Measurements from ENCODE around the gene PITX1.

Gene PITX1

GRCh38 chr5:135013445-135013844 is 20.6 kb downstream of the PITX1 start:
- Histone ChIP-seq H3K4me3 (ENCODE audit: low read length) (no peak overlapping the region), H3K27me3 (ENCODE audit: insufficient read depth, low read length) (peaks cover 2% of the 10 kb centered on the region), H3K9me3 (ENCODE audit: low read length) (no peaks in the 10 kb centered on the region), H3K36me3 (ENCODE audit: insufficient read depth, low read length) (no peaks in the 10 kb centered on the region), H3K4me1 (ENCODE audit: insufficient read depth, low read length) (no peaks in the 10 kb centered on the region), H2AFZ (ENCODE audit: low read depth, low read length) (no peak overlapping the region)

GRCh38 chr5:135012951-135013391 is 21.1 kb downstream of the PITX1 start:
- Histone ChIP-seq H3K4me1 (ENCODE audit: insufficient read depth, low read length) (no peaks in the 10 kb centered on the region), H3K36me3 (ENCODE audit: insufficient read depth, low read length) (no peaks in the 10 kb centered on the region), H2AFZ (ENCODE audit: low read depth, low read length) (no peak overlapping the region), H3K27me3 (ENCODE audit: insufficient read depth, low read length) (peaks cover 2% of the 10 kb centered on the region), H3K4me3 (ENCODE audit: low read length) (no peak overlapping the region), H3K9me3 (ENCODE audit: low read length) (no peaks in the 10 kb centered on the region)

- no peaks in the 10 kb centered on the region for H3K36me3 ChIP-seq (ENCODE audit: insufficient read depth, low read length)
- no peaks in the 10 kb centered on the region for H3K4me1 ChIP-seq (ENCODE audit: insufficient read depth, low read length)
- H3K9me3 ChIP-seq (ENCODE audit: low read length) = no peaks in the 10 kb centered on the region
- peaks cover 2% of the 10 kb centered on the region for H3K27me3 ChIP-seq (ENCODE audit: insufficient read depth, low read length)
- H2AFZ ChIP-seq (ENCODE audit: low read depth, low read length) = no peak overlapping the region
- H3K4me3 ChIP-seq (ENCODE audit: low read length) = no peak overlapping the region
Measured at GRCh38 chr5:135012033-135012588, 21.9 kb downstream of the PITX1 start.

GRCh38 chr5:135011355-135012032 is 22.5 kb downstream of the PITX1 start:
- Histone ChIP-seq H3K4me3 (ENCODE audit: low read length) (no peak overlapping the region), H3K27me3 (ENCODE audit: insufficient read depth, low read length) (peaks cover 2% of the 10 kb centered on the region), H3K36me3 (ENCODE audit: insufficient read depth, low read length) (no peaks in the 10 kb centered on the region), H3K4me1 (ENCODE audit: insufficient read depth, low read length) (no peaks in the 10 kb centered on the region), H2AFZ (ENCODE audit: low read depth, low read length) (no peak overlapping the region), H3K9me3 (ENCODE audit: low read length) (no peaks in the 10 kb centered on the region)

- H3K4me1 ChIP-seq (ENCODE audit: insufficient read depth, low read length) = no peaks in the 10 kb centered on the region
Measured at GRCh38 chr5:135010502-135011354, 23.3 kb downstream of the PITX1 start.

GRCh38 chr5:135009736-135010501 is 24.1 kb downstream of the PITX1 start:
- H3K9me3 ChIP-seq (ENCODE audit: low read length) = no peaks in the 10 kb centered on the region
- H2AFZ ChIP-seq (ENCODE audit: low read depth, low read length) = no peak overlapping the region
- H3K27me3 ChIP-seq (ENCODE audit: insufficient read depth, low read length) = no peaks in the 10 kb centered on the region
- H3K4me1 ChIP-seq (ENCODE audit: insufficient read depth, low read length) = no peaks in the 10 kb centered on the region
- H3K4me3 ChIP-seq (ENCODE audit: low read length) = no peak overlapping the region
- no peaks in the 10 kb centered on the region for H3K36me3 ChIP-seq (ENCODE audit: insufficient read depth, low read length)

More at GRCh38 chr5:135010502-135011354, 23.3 kb downstream of the PITX1 start:
- Histone ChIP-seq H2AFZ (ENCODE audit: low read depth, low read length) (no peak overlapping the region), H3K9me3 (ENCODE audit: low read length) (no peaks in the 10 kb centered on the region), H3K36me3 (ENCODE audit: insufficient read depth, low read length) (no peaks in the 10 kb centered on the region), H3K4me3 (ENCODE audit: low read length) (no peak overlapping the region), H3K27me3 (ENCODE audit: insufficient read depth, low read length) (peaks cover under 1% of the 10 kb centered on the region)

GRCh38 chr5:135008981-135009735 is 24.9 kb downstream of the PITX1 start:
- Histone ChIP-seq H2AFZ (ENCODE audit: low read depth, low read length) (no peak overlapping the region), H3K4me1 (ENCODE audit: insufficient read depth, low read length) (no peaks in the 10 kb centered on the region), H3K9me3 (ENCODE audit: low read length) (no peaks in the 10 kb centered on the region), H3K4me3 (ENCODE audit: low read length) (no peak overlapping the region), H3K36me3 (ENCODE audit: insufficient read depth, low read length) (no peaks in the 10 kb centered on the region), H3K27me3 (ENCODE audit: insufficient read depth, low read length) (no peaks in the 10 kb centered on the region)

- no peaks in the 10 kb centered on the region for H3K9me3 ChIP-seq (ENCODE audit: low read length)
- H3K27me3 ChIP-seq (ENCODE audit: insufficient read depth, low read length) = no peaks in the 10 kb centered on the region
- no peak overlapping the region for H3K4me3 ChIP-seq (ENCODE audit: low read length)
- no peak overlapping the region for H2AFZ ChIP-seq (ENCODE audit: low read depth, low read length)
- H3K4me1 ChIP-seq (ENCODE audit: insufficient read depth, low read length) = no peaks in the 10 kb centered on the region
- no peaks in the 10 kb centered on the region for H3K36me3 ChIP-seq (ENCODE audit: insufficient read depth, low read length)
Measured at GRCh38 chr5:135008556-135008955, 25.5 kb downstream of the PITX1 start.

GRCh38 chr5:135007749-135008363 is 26.2 kb downstream of the PITX1 start:
- Histone ChIP-seq H2AFZ (ENCODE audit: low read depth, low read length) (no peak overlapping the region), H3K4me3 (ENCODE audit: low read length) (no peak overlapping the region), H3K27me3 (ENCODE audit: insufficient read depth, low read length) (no peaks in the 10 kb centered on the region), H3K4me1 (ENCODE audit: insufficient read depth, low read length) (no peaks in the 10 kb centered on the region), H3K36me3 (ENCODE audit: insufficient read depth, low read length) (no peaks in the 10 kb centered on the region), H3K9me3 (ENCODE audit: low read length) (no peaks in the 10 kb centered on the region)

GRCh38 chr5:135007305-135007704 is 26.7 kb downstream of the PITX1 start:
- Histone ChIP-seq H3K9me3 (ENCODE audit: low read length) (no peaks in the 10 kb centered on the region), H2AFZ (ENCODE audit: low read depth, low read length) (no peak overlapping the region), H3K27me3 (ENCODE audit: insufficient read depth, low read length) (no peaks in the 10 kb centered on the region)

GRCh38 chr5:135005076-135005475 is 29.0 kb downstream of the PITX1 start:
- Histone ChIP-seq H2AFZ (ENCODE audit: low read depth, low read length) (no peak overlapping the region), H3K27me3 (ENCODE audit: insufficient read depth, low read length) (no peaks in the 10 kb centered on the region), H3K4me3 (ENCODE audit: low read length) (no peak overlapping the region), H3K36me3 (ENCODE audit: insufficient read depth, low read length) (no peaks in the 10 kb centered on the region), H3K4me1 (ENCODE audit: insufficient read depth, low read length) (no peaks in the 10 kb centered on the region), H3K9me3 (ENCODE audit: low read length) (no peaks in the 10 kb centered on the region)

More at GRCh38 chr5:135007305-135007704, 26.7 kb downstream of the PITX1 start:
- Histone ChIP-seq H3K36me3 (ENCODE audit: insufficient read depth, low read length) (no peaks in the 10 kb centered on the region), H3K4me1 (ENCODE audit: insufficient read depth, low read length) (no peaks in the 10 kb centered on the region), H3K4me3 (ENCODE audit: low read length) (no peak overlapping the region)

- Histone ChIP-seq H3K27me3 (ENCODE audit: insufficient read depth, low read length) (no peaks in the 10 kb centered on the region), H3K36me3 (ENCODE audit: insufficient read depth, low read length) (no peaks in the 10 kb centered on the region), H3K4me1 (ENCODE audit: insufficient read depth, low read length) (no peaks in the 10 kb centered on the region), H3K9me3 (ENCODE audit: low read length) (no peaks in the 10 kb centered on the region), H3K4me3 (ENCODE audit: low read length) (no peak overlapping the region), H2AFZ (ENCODE audit: low read depth, low read length) (no peak overlapping the region)
Measured at GRCh38 chr5:135004376-135004775, 29.7 kb downstream of the PITX1 start.
